IMR-90 (cell line): ENCODE results near the gene FRMD5. TPM values are rescaled to one million over a fixed set of nuclear protein-coding genes. Genes with fewer than 3 reads are reported as not detected.

Experiments
- ATAC-seq: fragments of 200-7000 bp; cut with Tn5 transposase; 2 replicates; pipeline ENCODE4 v1.9.1; 2020; ENCODE audit warnings: low read depth, mild to moderate bottlenecking, moderate library complexity
- BruUV-seq: library from RNA; stranded (reverse); fragments of 400-500 nt; replicated peaks from 2 replicates; lab custom pipeline; 2021; lab: Mats Ljungman, UMichigan
- CTCF ChIA-PET: fragments of 300-600 bp; formaldehyde crosslinking; extraction: SDS; loops from one replicate; lab custom pipeline; 2021; ENCODE audit warnings: antibody characterized with exemption; lab: Yijun Ruan, JAX
- POLR2A ChIA-PET: fragments of 300-600 bp; sonication (Branson Sonifier 250); formaldehyde crosslinking; loops from one replicate; lab custom pipeline; 2022; ENCODE audit warnings: antibody characterized with exemption; ENCODE audit not compliant: unreplicated experiment; lab: Charles Lee
- DNase-seq: peaks from one replicate; pipeline ENCODE4 v3.0.0; 2013
- H2AFZ ChIP-seq: replicated peaks from 2 replicates; pipeline ENCODE3; 2013; ENCODE audit warnings: low read length, mild to moderate bottlenecking; ENCODE audit not compliant: poor library complexity
- H2AK5ac ChIP-seq: 2 replicates; pipeline ENCODE4 v1.6.1; 2013; ENCODE audit warnings: low read depth, low read length, inconsistent platforms
- H2AK9ac ChIP-seq: replicated peaks from 2 replicates; pipeline ENCODE3; 2013; ENCODE audit warnings: mild to moderate bottlenecking, low read depth, low read length, moderate library complexity; ENCODE audit not compliant: poor library complexity
- H2BK120ac ChIP-seq: 2 replicates; pipeline ENCODE4 v1.6.1; 2013; ENCODE audit warnings: low read depth, low read length, inconsistent platforms
- H2BK15ac ChIP-seq: 3 replicates; pipeline ENCODE4 v1.6.1; 2013; ENCODE audit warnings: low read depth, low read length, inconsistent platforms
- H2BK20ac ChIP-seq: 2 replicates; pipeline ENCODE4 v1.6.1; 2013; ENCODE audit warnings: low read depth, mild to moderate bottlenecking, inconsistent platforms, low read length, moderate library complexity
- H2BK5ac ChIP-seq: 2 replicates; pipeline ENCODE4 v1.6.1; 2013; ENCODE audit warnings: mild to moderate bottlenecking, low read depth, low read length, inconsistent platforms; ENCODE audit not compliant: poor library complexity, severe bottlenecking
- H3K14ac ChIP-seq: replicated peaks from 2 replicates; pipeline ENCODE4 v1.6.1; 2013; ENCODE audit warnings: low read depth, low read length, inconsistent platforms
- H3K18ac ChIP-seq: 2 replicates; pipeline ENCODE4 v1.6.1; 2013; ENCODE audit warnings: low read depth, low read length, control low read depth
- H3K23ac ChIP-seq: 2 replicates; pipeline ENCODE4 v1.6.1; 2013; ENCODE audit warnings: low read depth, low read length, inconsistent platforms
- H3K27ac ChIP-seq: 2 replicates; pipeline ENCODE4 v1.5.1; 2013; ENCODE audit warnings: mild to moderate bottlenecking, control low read depth, low read length; ENCODE audit not compliant: insufficient read depth
- H3K27me3 ChIP-seq: 2 replicates; pipeline ENCODE4 v1.6.1; 2013; ENCODE audit warnings: low read length; ENCODE audit not compliant: control insufficient read depth, insufficient read depth
- H3K36me3 ChIP-seq: 2 replicates; pipeline ENCODE4 v1.6.1; 2013; ENCODE audit warnings: low read length, mixed read lengths; ENCODE audit not compliant: control insufficient read depth, insufficient read depth
- H3K4ac ChIP-seq: 2 replicates; pipeline ENCODE4 v1.6.1; 2013; ENCODE audit warnings: low read depth, low read length, inconsistent platforms
- H3K4me1 ChIP-seq: 2 replicates; pipeline ENCODE4 v1.6.1; 2013; ENCODE audit warnings: low read length, mixed read lengths; ENCODE audit not compliant: control insufficient read depth, insufficient read depth
- H3K4me2 ChIP-seq: 2 replicates; pipeline ENCODE4 v1.6.1; 2013; ENCODE audit warnings: low read depth, mild to moderate bottlenecking, control low read depth, low read length, moderate library complexity
- H3K4me3 ChIP-seq: 2 replicates; pipeline ENCODE4 v1.5.1; 2013; ENCODE audit warnings: low read depth, mild to moderate bottlenecking, control low read depth, low read length, moderate library complexity; ENCODE audit not compliant: insufficient read depth
- H3K56ac ChIP-seq: 2 replicates; pipeline ENCODE4 v1.6.1; 2013; ENCODE audit warnings: low read length, inconsistent platforms; ENCODE audit not compliant: insufficient read depth; ENCODE audit errors: extremely low read depth
- H3K79me1 ChIP-seq, 2 experiments: 2 replicates each; pipeline ENCODE4 v1.6.1; 2013; ENCODE audit warnings: low read length in 2 of 2, inconsistent platforms in 1 of 2, low read depth in 1 of 2
- H3K9ac ChIP-seq: 2 replicates; pipeline ENCODE4 v1.6.1; 2013; ENCODE audit warnings: low read depth, low read length, control low read depth
- H3K9me1 ChIP-seq: 2 replicates; pipeline ENCODE4 v1.6.1; 2013; ENCODE audit warnings: low read length, inconsistent platforms; ENCODE audit not compliant: insufficient read depth
- H3K9me3 ChIP-seq: 2 replicates; pipeline ENCODE4 v1.6.1; 2013; ENCODE audit warnings: low read length; ENCODE audit not compliant: control insufficient read depth, insufficient read depth
- H4K20me1 ChIP-seq: 2 replicates; pipeline ENCODE4 v1.6.1; 2013; ENCODE audit warnings: low read length, inconsistent platforms; ENCODE audit not compliant: insufficient read depth
- H4K5ac ChIP-seq: 2 replicates; pipeline ENCODE4 v1.6.1; 2013; ENCODE audit warnings: mild to moderate bottlenecking, low read depth, low read length, control low read depth
- H4K8ac ChIP-seq, 2 experiments: 2 replicates each; pipeline ENCODE4 v1.6.1; 2013; ENCODE audit warnings: low read depth in 2 of 2, low read length in 2 of 2, control low read depth in 1 of 2, inconsistent platforms in 1 of 2
- H4K91ac ChIP-seq: 2 replicates; pipeline ENCODE4 v1.6.1; 2013; ENCODE audit warnings: low read depth, low read length, inconsistent platforms; ENCODE audit not compliant: insufficient read depth
- MAFK ChIP-seq: IDR thresholded peaks from 2 replicates; pipeline ENCODE4 v1.6.1; 2012; ENCODE audit warnings: low read depth, low read length, improper control_type of control experiment
- RFX5 ChIP-seq: IDR thresholded peaks from 2 replicates; pipeline ENCODE4 v1.8.0; 2012; ENCODE audit warnings: low read depth, mild to moderate bottlenecking, low read length, moderate library complexity
- WGBS, 2 experiments: methylation state at CpG; one replicate each; pipeline versions ENCODE4 v1.1.5 to v1.1.7; 2013; ENCODE audit warnings: missing lambda C conversion rate in 2 of 2; ENCODE audit not compliant: insufficient read length in 1 of 2; ENCODE audit errors: extremely low coverage in 2 of 2; 5-methylcytosine and 5-hydroxymethylcytosine counted together
- dilution Hi-C: fragments of 300-500 bp; cut with HindIII; formaldehyde crosslinking; loops from one replicate; pipeline ENCODE4 v1.14.3; 2018; ENCODE audit warnings: low sequenced_read_pairs; ENCODE audit not compliant: unreplicated experiment
- in situ Hi-C: fragments of 300-500 bp; cut with MboI; formaldehyde crosslinking; loops from 3 replicates; pipeline ENCODE4 v1.14.3; 2019; ENCODE audit warnings: low sequenced_read_pairs, inconsistent platforms, mixed read lengths
- intact Hi-C: fragments of 100-400 bp; cut with micrococcal nuclease; formaldehyde crosslinking; loops from 2 replicates; pipeline ENCODE4 v1.10.0; 2022
- polyA plus RNA-seq, 3 experiments: library from polyadenylated mRNA; depleted of rRNA; stranded (reverse); fragments of >200 nt; gene quantifications; 2 replicates each; pipeline ENCODE4 v1.2.3, GENCODE V29; 2012; ENCODE audit warnings: low replicate concordance in 1 of 3
- total RNA-seq: library from RNA; depleted of rRNA; stranded (reverse); fragments of >200 nt; gene quantifications from 2 replicates; pipeline ENCODE4 v1.2.3, GENCODE V29; 2012

The FRMD5 gene
- total and polyA plus RNA-seq, 2 of the 4 experiments (the other 2 are of a cell fraction): 4.1 to 5.4 TPM

- Histone ChIP-seq H3K27ac (no peak overlapping the region), H2BK15ac (no peak overlapping the region), H2AK9ac (no peak overlapping the region), H3K18ac (no peak overlapping the region), H3K9me1 (no peaks in the 10 kb centered on the region), H3K56ac (no peak overlapping the region), H3K4me3 (no peak overlapping the region), H2BK20ac (no peak overlapping the region), H2AK5ac (no peak overlapping the region), H3K23ac (no peak overlapping the region), H2BK120ac (no peak overlapping the region), H3K4me2 (no peak overlapping the region), H3K4ac (no peak overlapping the region), H3K79me1 (peaks cover 0 to 4% of the 10 kb centered on the region in 2 experiments; a peak in 2 of 4 replicates), H2BK5ac (no peak overlapping the region), H3K9me3 (no peaks in the 10 kb centered on the region), H3K4me1 (no peaks in the 10 kb centered on the region; the same call in 1 of the 2 replicates), H4K8ac (no peak overlapping the region), H4K91ac (no peak overlapping the region), H4K20me1 (no peaks in the 10 kb centered on the region), H2AFZ (no peak overlapping the region), H3K14ac (no peak overlapping the region), H3K27me3 (no peaks in the 10 kb centered on the region), H4K5ac (no peak overlapping the region), H3K36me3 (no peaks in the 10 kb centered on the region), H3K9ac (no peak overlapping the region)
- in situ Hi-C loops: no loop called here
- intact Hi-C loops: no loop called here
- ChIA-PET POLR2A (no interaction called here), CTCF (no interaction called here)
- DNase-seq (no peak), ATAC-seq (no peak)
- no CpG with 5 or more reads among the region's 1 CpG for WGBS, 2 experiments
- TF ChIP-seq MAFK: peak; percentile 37; the same call in 1 of the 2 replicates
- TF ChIP-seq RFX5: no peak
- dilution Hi-C loops: no loop called here
- no TSS peak for BruUV-seq
Observed at GRCh38 chr15:44149224-44149623, 45.8 kb downstream of the FRMD5 start.
